ENCODE data around the gene VWF. TPM values are rescaled to one million over a fixed set of nuclear protein-coding genes. Genes with fewer than 3 reads are reported as not detected.

The VWF gene
- total and polyA plus RNA-seq, 2 of the 13 experiments (the other 11 are each of a cell fraction or from before 2014, with no cell fraction given), result 0.20 to 0.25 TPM

- peak; percentile 98 for TF ChIP-seq ZNF281 (CRISPR knock-in tag; IDR thresholded peaks at IDR 0.05; ENCODE audit: borderline replicate concordance)
- peak; percentile 85; the same call in 1 of the 2 replicates for TF ChIP-seq ZNF614 (CRISPR knock-in tag; IDR thresholded peaks at IDR 0.05; ENCODE audit: borderline replicate concordance)
- no peak for TF ChIP-seq SOX6 (IDR thresholded peaks at IDR 0.05)
- peak; percentile 86 for TF ChIP-seq SOX6 (CRISPR knock-in tag; IDR thresholded peaks at IDR 0.05)
- TF ChIP-seq MAX (IDR thresholded peaks at IDR 0.05), result peak; percentile 87
- TF ChIP-seq ZNF616 (CRISPR knock-in tag; IDR thresholded peaks at IDR 0.05; ENCODE audit: low read depth), result no peak
- peak; percentile 32; the same call in 1 of the 2 replicates for TF ChIP-seq ONECUT2 (CRISPR knock-in tag; IDR thresholded peaks at IDR 0.05)
- TF ChIP-seq PAXIP1 (CRISPR knock-in tag; conservative IDR thresholded peaks at IDR 0.05), result peak; percentile 96
- no peak for TF ChIP-seq TBP (CRISPR knock-in tag; IDR thresholded peaks at IDR 0.05)
- TF ChIP-seq EHMT2 (IDR thresholded peaks at IDR 0.05; ENCODE audit: borderline replicate concordance, low read depth, low read length), result no peak
- TF ChIP-seq ZNF510 (CRISPR knock-in tag; IDR thresholded peaks at IDR 0.05; ENCODE audit: low read depth), result peak; percentile 49; the same call in 1 of the 2 replicates
- TF ChIP-seq ZNF44 (CRISPR knock-in tag; IDR thresholded peaks at IDR 0.05), result 0 out of 2 replicates have a peak, but pooled peaks have one; percentile 5
- no peak for TF ChIP-seq NONO (IDR thresholded peaks at IDR 0.05)
- TF ChIP-seq NONO (CRISPR knock-in tag; conservative IDR thresholded peaks at IDR 0.05), result 0 out of 2 replicates have a peak, but pooled peaks have one; percentile 67
- peak; percentile 46; the same call in 1 of the 2 replicates for TF ChIP-seq SMAD1 (CRISPR knock-in tag; IDR thresholded peaks at IDR 0.05; ENCODE audit: borderline replicate concordance, low read depth)
- peak; percentile 73; the same call in 1 of the 2 replicates for TF ChIP-seq ZNF605 (CRISPR knock-in tag; IDR thresholded peaks at IDR 0.05)
- no peak for TF ChIP-seq ZNF879 (CRISPR knock-in tag; IDR thresholded peaks at IDR 0.05)
- peak; percentile 83 for TF ChIP-seq ZBTB7A (CRISPR knock-in tag; IDR thresholded peaks at IDR 0.05)
- TF ChIP-seq ZFP41 (CRISPR knock-in tag; IDR thresholded peaks at IDR 0.05; ENCODE audit: borderline replicate concordance), result no peak
- TF ChIP-seq RXRA (CRISPR knock-in tag; IDR thresholded peaks at IDR 0.05), result peak; percentile 47
- TF ChIP-seq CEBPB (IDR thresholded peaks at IDR 0.05; ENCODE audit: borderline replicate concordance, low read depth, low read length), result no peak
- peak; percentile 47; the same call in 1 of the 2 replicates for TF ChIP-seq ZNF567 (CRISPR knock-in tag; IDR thresholded peaks at IDR 0.05; ENCODE audit: borderline replicate concordance)
- peak; percentile 49; the same call in 1 of the 2 replicates for TF ChIP-seq SP4 (CRISPR knock-in tag; IDR thresholded peaks at IDR 0.05)
Measured at GRCh38 chr12:6058481-6059161, 65.8 kb downstream of the VWF start (continued).

All from HepG2 (cell line).